Renal pelvis (tissue), 4 donors: ENCODE measurements around the gene RBM19. TPM values are rescaled to one million over a fixed set of nuclear protein-coding genes. Genes with fewer than 3 reads are reported as not detected.
"Not testable (repeated sequence)": the region's sequence is repeated elsewhere in the genome, so short reads cannot be mapped to it uniquely, and the experiment has no call there.

Source experiments
- DNase-seq: peaks from one replicate; pipeline ENCODE4 v3.0.0-alpha.2; 2013
- polyA plus RNA-seq, 3 donors: library from polyadenylated mRNA; unstranded; fragments of 120-200 nt; gene quantifications; one replicate each; pipeline ENCODE4 v1.2.1, GENCODE V29; 2013; ENCODE audit not compliant: insufficient read length in 3 of 3

Gene RBM19
- polyA plus RNA-seq, 3 donors, result 27.8 to 46.9 (median 40.8) TPM

DNA sequence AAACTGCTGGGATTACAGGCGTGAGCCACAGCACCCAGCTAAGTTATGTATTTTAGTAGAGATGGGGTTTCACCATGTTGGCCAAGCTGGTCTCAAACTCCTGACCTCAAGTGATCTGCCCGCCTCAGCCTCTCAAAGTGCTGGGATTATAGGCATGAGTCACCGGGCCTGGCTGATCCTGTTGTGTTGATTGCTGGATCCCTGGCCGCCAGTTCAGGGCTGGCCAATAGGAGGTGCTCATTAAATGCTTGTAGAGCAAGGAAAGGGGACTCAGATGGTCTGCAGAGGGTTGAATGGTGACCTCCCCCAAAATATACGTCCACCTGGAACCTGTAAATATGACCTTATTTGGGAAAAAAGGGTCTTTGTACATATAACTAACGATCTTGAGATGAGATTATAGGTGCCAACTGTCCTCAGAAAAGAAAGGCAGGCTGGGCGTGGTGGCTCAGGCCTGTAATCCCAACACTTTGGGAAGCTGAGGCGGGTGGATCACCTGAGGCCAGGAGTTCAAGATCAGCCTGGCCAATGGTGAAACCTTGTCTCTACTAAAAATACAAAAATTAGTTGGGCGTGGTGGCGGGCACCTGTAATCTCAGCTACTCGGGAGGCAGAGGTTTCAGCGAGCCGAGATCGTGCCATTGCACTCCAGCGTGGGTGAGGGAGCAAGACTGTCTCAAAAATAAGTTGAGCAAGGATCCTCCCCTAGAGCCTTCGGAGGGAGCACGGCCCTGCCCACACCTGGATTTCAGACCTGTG lies 156.5 kb downstream of the RBM19 start:
- not testable (repeated sequence) for DNase-seq

DNA sequence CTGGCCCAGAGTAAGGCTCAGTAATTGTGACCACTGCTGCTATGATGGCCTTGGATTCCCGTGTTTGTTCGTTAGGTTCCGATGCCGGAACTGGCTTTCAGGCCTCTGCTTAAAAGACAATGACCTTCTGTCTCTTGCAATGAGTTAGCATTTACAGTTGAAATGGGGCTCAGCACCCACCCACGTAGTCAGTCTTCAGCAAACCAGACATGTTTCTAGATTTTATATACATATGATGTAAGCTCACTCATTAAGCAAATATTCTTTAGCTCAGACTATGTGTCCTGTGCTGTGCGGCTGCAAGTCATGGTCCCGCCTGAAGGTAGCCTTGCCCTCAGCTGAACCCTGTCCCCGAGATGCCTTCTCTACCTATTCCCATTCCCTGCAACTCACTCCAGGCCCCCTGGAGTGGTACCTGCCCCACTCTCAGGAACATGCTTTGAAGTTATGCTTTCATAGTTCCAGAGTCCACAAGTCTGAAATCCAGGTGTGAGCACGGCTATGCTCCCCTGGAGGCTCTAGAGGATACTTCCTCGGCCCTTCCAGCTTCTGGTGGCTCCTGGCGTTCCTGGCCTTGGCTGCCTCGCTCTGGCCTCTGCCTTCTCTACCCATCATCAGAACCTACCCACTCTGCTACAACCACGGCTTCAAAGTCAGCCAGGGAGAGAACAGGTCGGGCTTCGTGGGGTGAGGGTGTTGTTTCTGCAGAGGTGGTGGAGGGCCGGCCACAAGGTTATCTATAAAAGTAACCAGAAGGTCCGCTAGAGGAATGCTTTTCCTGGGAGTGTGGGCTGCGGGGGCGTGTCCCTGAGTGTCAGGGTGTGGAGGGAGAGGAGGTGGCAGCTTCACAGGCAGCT lies 157.8 kb downstream of the RBM19 start:
- no peak for DNase-seq

DNA sequence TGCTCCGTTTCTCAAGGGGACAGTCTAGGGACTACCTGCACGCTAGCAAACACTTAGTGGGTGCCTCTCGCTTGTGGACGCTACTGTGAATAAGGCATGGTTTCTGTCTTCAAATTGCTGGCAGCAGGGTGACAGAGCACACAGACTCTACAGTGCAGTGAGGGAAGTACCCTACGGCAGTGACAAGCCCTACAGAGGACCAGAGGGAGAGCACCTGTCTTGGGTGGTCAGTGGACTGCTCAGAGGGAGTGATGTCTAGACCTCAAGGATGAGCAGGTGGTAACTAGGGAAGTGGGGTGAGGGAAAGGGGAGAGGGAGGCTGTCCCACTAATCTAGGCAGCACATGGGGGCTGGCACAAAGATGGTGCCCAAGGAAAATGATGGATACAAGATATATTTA lies 160.5 kb downstream of the RBM19 start:
- DNase-seq, result no peak

DNA sequence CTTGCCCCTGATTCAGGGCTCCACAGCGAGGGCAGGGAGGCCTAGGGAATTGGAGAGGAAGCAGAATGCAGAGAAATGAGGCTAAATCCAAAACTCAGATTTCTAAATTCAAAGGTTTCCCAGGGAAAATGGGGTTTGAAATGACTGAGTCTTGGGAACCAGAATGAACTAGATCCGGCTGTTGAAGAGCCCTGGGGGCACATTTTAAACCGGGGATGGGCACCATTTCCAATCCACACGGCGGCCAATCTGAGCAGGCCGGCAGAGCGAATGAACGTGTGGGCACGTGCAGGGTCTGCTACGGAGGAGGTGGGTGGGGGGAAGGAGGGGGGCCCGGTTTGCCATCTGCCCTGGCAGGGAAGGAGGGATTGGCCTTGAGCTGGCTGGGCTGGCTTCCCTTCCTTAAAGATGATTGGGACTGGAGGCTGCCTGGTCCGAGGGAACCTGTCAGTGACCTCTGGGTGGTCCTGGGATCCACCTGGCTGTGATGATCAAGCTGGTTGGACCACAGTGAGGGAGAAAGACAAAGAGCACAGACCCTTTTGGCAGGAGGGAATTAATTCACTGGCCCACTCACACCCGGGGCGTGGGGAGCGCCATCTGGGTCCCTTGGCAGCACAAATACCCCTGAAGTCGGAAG lies 161.0 kb downstream of the RBM19 start:
- no peak for DNase-seq

DNA sequence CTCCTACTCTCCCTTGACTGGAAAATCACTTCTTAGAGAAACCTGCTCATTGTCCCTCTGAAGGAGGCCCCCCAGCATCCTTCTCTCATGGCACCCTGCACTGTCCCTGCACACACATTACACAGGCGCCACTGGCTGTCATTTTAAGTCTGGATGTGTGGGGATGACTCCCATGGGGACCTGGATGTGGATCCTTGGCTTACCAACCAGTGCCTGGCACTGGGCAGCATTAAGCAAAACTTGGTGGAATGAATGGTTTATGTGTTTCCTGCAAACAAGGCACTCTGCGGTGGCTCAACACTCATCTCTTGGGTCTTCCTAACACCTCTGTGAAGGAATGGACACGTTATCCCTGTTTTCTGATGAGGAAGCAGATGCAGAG lies 162.4 kb downstream of the RBM19 start:
- no peak for DNase-seq

DNA sequence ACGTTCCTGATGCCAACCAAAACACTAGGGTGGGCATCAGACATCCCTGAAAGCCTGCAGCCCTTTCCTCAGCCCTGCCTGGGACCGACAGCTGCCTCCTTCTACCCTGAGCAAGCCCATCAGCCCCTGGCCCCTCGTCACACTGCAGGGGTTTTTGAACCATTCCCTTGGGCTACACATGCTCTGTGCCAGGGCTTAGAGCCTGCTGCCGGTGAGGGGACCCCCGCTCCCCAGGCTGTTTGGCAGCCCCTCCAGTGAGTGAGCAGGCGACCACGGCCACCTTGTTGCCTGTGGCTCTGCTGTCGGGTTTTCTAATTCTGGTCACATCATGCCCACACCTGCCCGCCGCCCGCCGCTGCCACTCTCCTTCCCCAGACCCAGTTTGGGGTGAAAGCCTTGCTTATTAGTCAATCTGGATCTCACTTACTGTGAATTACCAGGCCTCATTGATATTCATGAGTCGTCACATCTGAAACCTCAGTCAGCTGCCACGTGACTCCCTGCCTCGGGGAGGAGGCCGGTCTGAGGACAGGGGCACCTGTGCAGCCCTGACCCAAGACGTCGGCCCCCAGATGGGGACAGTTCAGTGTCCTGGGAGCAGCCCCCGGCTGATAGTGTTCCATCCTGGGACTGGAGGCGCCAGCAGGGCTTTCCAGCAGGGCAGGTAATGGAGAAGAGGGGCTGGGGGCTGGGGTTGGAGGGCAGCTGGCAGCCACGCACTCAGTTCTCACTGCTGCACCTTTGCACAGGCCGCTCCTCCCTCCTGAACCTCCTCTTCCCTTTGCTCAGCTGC lies 163.0 kb downstream of the RBM19 start:
- no peak for DNase-seq

DNA sequence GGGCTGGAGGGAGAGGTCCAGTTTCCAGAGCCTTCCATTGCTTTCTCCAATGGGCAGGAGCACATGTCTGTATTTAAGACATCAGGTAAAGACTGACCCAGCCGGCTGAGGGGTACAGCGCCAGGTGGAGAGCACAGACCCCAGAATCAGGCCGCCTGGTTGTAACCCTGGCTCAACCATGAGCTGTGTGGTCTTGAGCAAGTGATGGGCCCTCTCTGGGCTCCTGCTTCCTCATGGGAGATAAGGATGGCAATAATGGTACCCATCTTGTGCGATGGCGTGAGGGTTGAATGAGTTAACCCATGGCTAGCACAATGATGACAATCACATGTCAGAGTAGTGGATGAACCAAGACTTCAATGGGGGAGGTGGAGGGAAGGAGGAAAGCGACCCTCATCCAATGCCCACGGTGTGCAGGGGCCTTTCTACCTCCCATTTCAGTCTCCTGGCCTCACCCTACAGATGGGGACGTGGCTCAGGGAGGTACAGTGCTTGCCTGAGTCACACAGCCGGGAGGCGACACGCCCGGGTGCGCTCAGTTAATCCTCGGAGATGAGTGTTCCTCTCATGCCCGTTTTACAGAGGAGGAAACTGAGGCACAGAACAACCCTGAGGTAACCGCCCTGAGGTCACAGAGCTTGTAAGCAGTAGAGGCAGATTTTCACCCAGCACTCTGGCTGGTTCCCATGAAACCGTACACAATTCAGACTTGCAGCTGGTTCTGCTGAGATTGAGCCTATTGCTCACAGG lies 163.9 kb downstream of the RBM19 start:
- no peak for DNase-seq

DNA sequence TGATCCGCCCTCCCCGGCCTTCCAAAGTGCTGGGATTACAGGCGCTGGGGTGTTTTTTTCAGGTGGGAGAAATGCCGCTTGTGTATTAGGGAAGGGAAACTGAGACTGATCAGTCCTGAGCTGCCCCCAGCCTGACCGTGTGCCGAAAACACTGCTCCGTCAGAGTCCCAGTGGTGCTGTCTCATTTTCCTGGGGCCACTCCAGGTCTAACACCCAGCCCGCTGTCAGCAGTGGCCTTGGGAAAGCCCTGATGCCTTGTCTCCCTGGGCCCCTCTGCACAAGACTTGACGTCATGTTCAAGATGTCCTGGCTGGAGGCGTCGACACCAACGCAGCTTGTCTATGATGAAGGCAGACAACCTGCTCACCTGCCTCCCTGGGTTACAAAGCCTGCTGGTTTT lies 165.9 kb downstream of the RBM19 start:
- no peak for DNase-seq

DNA sequence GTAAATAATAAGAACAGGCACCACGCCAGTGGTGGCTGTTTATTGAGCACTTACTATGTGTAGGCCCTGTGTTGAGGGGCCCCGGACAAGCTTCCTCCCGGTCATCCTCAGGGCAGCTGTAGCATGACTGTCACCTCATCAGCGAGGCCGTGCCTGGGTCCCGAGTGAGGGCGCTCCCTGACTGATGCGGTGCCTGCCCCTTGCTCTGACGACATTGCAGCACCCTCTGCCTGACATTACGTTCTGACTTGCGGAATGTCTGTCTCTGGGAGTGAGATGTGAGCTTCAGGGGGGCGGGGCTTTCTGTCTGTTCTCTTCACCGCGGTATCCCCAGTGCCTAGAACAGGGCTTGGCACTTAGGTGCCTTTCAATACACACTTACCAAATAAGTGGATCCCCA lies 167.6 kb downstream of the RBM19 start:
- no peak for DNase-seq

DNA sequence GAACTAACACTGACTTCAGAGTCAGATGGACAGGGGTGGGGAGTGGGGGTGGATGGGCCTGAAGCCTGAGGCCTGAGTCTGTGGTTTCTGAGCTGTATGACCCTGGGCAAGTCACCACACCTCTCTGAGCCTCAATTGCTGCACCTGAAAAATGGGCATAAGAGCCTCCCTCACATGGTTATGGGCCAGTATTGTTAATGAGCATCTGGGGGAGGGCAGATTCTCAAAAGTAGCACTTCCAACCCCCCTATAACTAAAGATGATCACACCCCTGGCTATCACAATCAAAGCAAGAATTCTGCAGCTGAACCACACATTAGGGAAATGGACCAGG lies 168.6 kb downstream of the RBM19 start:
- DNase-seq, result no peak

DNA sequence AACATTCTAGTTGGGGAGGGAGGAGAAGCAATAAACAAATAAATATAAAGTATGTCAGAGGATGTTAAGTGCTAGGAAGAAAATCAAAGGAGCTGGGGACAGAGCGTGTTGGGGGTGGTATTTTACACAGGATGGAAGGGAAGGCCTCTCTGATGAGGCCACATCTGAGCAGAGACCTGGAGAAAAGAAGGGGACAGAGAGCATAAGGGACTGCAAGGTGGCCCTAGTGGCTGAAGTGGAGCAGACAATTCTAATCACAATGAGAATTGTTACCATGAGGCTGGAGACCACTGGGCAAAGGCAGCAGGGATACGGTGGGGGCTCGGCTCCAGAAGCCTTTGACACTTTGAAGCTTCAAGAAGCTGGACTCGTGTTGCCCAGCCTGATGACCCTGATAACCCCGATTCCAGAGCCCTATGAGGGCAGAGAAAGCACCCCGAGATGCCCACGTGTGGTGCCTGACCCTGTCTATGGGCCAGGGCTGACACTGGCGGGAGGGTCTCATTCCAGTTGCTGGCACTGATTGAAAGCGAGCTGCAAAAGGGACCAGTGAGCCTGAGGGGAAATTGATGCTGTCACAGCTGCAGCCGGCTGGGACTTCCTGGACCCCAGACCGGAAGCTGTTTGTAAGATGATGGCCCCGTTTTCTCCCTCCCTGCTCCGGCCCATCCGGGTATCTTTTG lies 169.1 kb downstream of the RBM19 start:
- DNase-seq, result no peak

DNA sequence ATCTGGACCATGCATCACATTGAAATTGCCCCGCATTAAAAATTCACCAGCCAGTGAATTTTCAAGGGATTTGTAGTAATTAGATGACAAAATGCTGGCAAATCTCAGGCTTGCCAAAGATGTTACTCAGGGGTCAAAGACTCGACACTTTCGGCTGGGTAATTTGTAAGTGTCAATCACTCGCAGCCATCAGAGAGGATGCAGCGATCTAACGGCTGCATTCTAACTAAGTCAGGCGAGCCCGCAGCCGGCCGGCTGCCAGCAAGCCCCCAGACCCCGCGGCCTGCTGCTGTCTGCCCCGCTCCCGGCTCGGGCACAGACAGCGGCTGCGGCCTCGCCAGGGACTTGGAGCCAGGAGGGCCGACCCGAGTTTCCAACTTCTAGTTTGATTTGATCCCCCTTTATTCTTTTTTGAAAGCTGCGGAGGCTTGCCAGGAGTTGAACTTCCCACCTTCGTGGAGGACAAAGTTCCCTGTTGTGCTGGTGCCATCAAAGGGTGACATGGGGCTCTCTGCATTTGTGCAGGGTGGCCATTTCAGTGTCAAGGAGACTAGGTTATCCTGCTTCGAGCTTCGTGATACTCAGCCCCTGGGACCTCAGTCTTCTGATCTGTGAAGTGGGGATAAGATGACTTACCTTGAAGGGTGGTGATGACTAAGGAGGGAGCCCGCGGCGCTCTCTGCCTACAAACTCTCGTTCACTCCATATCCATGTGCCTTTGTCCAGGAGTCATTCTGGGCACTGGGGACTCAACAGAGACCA lies 169.9 kb downstream of the RBM19 start:
- no peak for DNase-seq

DNA sequence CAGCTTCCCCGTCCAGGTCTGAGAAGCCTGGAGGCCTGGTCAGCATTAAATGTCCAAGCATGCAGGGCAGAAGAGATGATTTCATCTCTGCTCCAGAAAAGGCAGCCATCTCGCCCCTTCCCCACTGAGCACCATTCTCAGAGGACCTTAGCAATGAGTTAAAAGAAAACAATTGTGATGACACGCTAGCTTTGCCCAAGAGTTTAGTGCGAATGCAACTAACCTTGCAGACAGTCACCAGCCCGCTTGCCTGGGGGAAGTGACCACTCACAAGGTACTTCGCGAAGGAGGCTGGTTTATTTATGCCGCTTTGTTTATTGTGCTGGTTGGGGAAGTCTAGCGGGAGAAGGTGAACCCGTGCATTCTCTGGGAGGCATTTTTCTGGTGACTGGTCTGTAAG lies 170.7 kb downstream of the RBM19 start:
- no peak for DNase-seq

DNA sequence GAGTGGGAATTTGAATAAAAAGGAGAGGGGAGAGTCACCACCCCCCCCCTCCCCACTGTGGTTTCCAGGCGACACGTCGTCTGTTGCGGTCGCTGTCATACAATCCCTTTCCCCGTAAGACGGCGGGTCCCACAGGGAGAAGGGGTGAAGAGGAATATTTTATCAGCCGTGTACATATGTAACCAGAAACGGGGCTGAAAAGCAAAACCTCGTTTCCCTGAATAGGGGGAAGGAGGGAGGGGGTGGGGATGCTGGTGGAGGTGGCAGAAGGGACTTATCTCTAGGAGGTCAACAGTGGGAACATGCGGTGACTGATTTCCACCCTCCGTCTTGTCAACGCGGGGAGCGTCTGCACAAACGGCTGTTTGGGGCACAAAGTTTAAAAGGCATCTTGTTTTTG lies 171.4 kb downstream of the RBM19 start:
- no peak for DNase-seq

DNA sequence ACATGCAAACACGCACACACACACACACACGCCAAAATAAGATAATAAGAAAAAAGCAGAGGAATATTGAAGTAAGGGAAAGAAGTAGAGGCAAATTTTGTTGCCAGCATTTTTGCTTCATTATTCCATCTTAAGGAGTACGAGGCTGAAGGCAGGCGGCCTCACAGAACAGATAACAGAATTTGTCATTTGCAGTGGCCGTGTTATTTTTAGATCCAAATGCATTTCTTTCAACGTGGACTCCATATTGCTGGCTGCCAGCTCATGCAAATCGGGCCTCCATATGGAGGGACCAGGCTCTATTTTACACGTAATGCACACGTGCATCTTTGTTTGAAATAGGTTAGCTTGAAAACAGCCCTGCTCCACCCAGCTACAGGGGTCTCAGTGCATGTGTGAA lies 172.9 kb downstream of the RBM19 start:
- no peak for DNase-seq

DNA sequence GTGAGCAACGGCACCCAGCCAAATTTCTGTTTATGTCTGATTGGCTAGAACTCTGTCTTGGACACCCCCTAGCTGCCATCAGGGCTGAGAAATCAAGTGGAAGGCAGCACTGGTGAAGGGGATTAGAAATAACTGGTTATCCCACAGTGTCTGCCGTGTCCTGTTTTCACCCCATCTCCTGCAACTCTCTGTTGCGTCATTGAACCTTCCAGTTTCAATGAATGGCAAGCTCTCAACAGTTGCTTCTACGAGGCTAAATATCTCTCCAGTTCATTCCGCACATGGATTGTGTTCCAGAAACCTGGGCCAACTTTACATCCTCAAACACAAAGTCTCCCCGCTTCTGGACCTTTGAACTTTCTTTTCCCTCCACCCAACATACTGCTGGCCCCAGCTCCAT lies 173.7 kb downstream of the RBM19 start:
- no peak for DNase-seq

DNA sequence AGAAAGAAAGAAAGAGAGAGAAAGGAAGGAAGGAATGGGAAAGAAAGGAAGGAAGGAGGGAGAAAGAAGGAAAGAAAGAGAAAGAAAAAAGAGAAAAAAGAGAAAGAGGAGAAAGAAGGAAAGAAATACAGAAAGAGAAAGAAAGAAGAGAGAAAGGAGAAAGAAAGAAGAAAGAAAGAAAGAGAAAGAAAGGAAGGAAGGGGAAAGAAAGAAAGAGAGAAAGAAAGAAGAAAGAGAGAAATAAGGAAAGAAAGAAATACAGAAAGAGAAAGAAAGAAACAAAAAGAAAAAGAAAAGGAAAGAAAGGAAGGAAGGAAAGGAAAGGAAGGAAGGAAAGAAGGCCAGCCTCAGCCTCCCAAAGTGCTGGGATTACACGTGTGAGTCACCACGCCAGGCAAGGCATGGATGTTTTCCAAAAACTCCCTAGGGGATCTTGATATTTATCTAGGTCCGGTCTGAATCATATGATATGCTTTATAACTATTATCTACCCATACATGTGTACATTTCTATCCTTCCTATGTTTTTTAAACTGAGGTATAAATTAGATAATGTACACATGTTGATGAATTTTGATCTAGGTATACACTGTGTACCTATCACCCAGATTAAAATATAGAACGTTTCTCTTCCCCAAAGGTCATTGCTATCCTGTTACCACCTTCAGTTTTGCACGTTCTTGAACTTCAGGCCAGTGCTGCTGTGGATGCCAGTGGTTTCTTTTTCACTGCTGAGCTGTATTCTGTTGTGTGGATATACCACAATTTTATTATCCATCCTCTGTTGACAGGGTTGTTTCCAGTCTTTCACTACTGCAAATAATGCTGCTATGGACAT lies 177.9 kb downstream of the RBM19 start:
- no peak for DNase-seq

DNA sequence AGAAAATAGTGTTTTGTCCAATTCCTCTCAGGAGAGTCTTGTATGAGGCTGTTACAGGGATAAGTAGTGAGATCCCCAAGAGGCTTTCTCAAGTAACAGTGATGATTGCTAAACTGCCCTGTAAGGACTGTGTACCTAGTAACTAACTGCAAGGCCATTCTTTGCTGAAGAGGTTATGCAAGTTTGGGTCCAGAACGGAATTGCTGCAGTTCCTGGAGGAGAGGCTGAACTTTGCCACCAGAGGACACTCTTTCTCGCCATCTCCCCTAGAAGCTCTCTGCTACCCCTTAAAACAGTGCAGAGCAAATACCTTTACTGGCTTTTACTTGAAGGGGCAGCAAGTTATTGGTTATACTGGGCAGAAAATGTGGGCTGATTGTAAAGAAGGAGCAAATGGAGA lies 180.0 kb downstream of the RBM19 start:
- no peak for DNase-seq

DNA sequence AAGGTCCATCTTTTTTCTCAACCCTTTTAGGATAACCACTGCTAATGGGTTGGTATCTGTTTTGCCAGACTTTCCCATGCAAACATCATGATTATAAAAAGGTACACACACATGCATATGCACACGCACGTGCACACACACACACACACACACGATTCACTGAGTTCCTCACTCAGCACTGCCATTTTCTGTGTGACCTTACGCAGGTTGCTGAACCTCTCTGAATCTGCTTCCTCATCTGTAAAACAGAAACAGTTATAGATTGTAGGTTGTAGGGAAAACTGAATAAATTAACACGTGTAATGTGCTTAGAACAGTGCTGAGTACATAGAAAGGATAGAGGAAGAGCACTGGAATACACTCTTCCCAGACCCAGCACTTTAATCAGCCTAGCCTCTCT lies 182.3 kb downstream of the RBM19 start:
- DNase-seq, result no peak
